Measurements from ENCODE around the gene HEG1. TPM values are rescaled to one million over a fixed set of nuclear protein-coding genes. Genes with fewer than 3 reads are reported as not detected.

Gene HEG1
- total and polyA plus RNA-seq, 2 donors, result 32.9 to 42.1 TPM

DNA sequence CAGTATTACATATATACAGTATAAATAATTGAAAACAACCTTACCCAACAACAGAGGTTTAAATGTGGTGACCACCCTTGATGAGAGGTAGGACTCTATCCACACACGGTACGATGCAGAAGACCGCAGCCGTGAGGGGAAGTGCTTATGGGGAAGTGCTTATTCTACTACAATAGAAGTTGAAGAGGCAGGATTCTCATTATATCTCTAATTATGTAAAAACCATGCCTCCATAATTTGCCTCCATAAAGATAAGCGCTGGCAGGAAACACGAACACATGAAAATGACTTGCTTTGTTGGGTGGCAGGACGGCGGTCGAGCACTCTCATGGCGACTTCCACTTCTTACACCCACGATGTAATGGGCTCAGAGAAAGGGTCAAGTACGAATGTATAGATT, 114.0 kb downstream of the HEG1 start:
- 88% methylated on average over 12 of the region's 12 CpGs for WGBS
- DNase-seq (ENCODE audit: extremely low spot score), result no peak

DNA sequence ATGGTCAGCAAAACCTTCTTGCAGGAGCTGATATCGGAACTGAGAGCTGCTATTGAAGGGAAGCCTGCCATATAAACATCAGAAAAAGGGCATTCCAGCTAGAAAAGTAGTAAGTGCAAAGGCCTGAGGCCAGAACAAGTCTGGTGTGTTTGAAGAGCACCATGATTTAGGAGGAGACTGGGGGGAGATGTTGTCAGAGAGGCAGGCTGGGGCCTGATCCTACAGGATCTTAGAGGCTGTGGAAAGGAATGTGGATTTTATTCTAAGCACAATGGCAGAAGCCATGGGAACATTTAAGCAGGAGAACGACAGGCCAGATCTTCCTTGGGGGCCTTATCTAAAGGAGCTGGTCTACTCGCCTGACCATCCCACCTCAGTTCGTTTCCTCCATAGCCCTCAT, 116.1 kb downstream of the HEG1 start:
- H3K36me3 ChIP-seq (ENCODE audit: insufficient read depth), result no peaks in the 10 kb centered on the region
- WGBS, result 80% methylated on average over 4 of the region's 4 CpGs
- H3K4me1 ChIP-seq (ENCODE audit: insufficient read depth), result no peaks in the 10 kb centered on the region

More for the DNA sequence above, 114.0 kb downstream of the HEG1 start:
- Histone ChIP-seq H3K4me3 (ENCODE audit: low read depth, low read length) (no peak overlapping the region), H3K4me1 (ENCODE audit: insufficient read depth) (no peaks in the 10 kb centered on the region), H3K36me3 (ENCODE audit: insufficient read depth) (no peaks in the 10 kb centered on the region), H3K27ac (ENCODE audit: low read depth) (no peak overlapping the region)

GRCh38 chr3:124938896-124939295, 116.9 kb downstream of the HEG1 start:
- WGBS, result 95% methylated on average over 5 of the region's 5 CpGs
- Histone ChIP-seq H3K4me3 (ENCODE audit: low read depth, low read length) (no peak overlapping the region), H3K4me1 (ENCODE audit: insufficient read depth) (no peaks in the 10 kb centered on the region), H3K36me3 (ENCODE audit: insufficient read depth) (no peaks in the 10 kb centered on the region), H3K27ac (ENCODE audit: low read depth) (no peak overlapping the region)
- DNase-seq (ENCODE audit: extremely low spot score), result no peak

More for the DNA sequence above, 116.1 kb downstream of the HEG1 start:
- Histone ChIP-seq H3K4me3 (ENCODE audit: low read depth, low read length) (no peak overlapping the region), H3K27ac (ENCODE audit: low read depth) (no peak overlapping the region)
- DNase-seq (ENCODE audit: extremely low spot score), result no peak

GRCh38 chr3:124937049-124937448, 118.7 kb downstream of the HEG1 start:
- Histone ChIP-seq H3K4me3 (ENCODE audit: low read depth, low read length) (no peak overlapping the region), H3K27ac (ENCODE audit: low read depth) (no peak overlapping the region), H3K36me3 (ENCODE audit: insufficient read depth) (no peaks in the 10 kb centered on the region), H3K4me1 (ENCODE audit: insufficient read depth) (no peaks in the 10 kb centered on the region)
- 96% methylated on average over 3 of the region's 3 CpGs for WGBS
- DNase-seq (ENCODE audit: extremely low spot score), result no peak

GRCh38 chr3:124935794-124936542, 119.8 kb downstream of the HEG1 start:
- Histone ChIP-seq H3K4me3 (ENCODE audit: low read depth, low read length) (no peak overlapping the region), H3K4me1 (ENCODE audit: insufficient read depth) (no peaks in the 10 kb centered on the region), H3K27ac (ENCODE audit: low read depth) (no peak overlapping the region), H3K36me3 (ENCODE audit: insufficient read depth) (no peaks in the 10 kb centered on the region)
- no peak for DNase-seq (ENCODE audit: extremely low spot score)
- WGBS, result 81% methylated on average over 5 of the region's 5 CpGs

DNA sequence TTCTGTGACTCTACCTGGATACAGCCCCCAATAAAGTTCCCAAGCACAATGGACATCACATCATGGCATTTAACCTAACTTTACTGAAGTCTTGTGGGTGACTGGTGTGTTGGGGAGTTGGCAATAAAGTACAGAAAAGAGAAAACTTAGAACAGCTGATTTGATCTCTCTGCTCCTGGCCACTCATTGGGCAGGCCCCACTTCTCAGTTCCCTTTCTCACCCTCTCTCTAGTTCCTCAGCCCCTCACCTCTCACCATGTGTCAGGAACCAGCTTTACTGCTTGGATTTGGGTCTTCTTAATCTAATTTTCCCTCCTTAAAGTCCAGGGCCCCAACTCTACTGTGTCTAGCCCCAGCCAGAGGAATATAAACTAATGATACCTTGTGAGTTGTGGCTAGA, 120.5 kb downstream of the HEG1 start:
- H3K36me3 ChIP-seq (ENCODE audit: insufficient read depth), result no peaks in the 10 kb centered on the region
- DNase-seq (ENCODE audit: extremely low spot score), result no peak
- H3K4me1 ChIP-seq (ENCODE audit: insufficient read depth), result no peaks in the 10 kb centered on the region
- no peak overlapping the region for H3K27ac ChIP-seq (ENCODE audit: low read depth)
- H3K4me3 ChIP-seq (ENCODE audit: low read depth, low read length), result no peak overlapping the region

DNA sequence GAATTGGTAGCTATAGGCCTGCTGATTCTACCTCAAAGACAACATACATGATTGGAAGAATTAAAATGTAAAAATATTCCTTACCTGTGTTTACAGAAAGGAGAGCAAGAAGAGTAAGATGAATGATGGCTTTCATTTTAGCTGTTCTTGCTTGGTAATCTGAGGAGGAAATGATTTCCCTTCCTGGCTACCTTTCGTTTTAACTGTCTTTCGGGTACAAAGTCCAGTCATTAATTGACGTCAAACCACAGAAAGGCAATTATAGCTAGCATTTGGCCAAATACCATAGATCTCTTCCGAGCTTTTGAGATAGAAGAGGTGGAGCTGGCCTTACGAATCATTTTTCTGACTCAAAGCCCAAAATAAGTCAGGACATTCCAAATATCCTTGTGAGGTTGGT, 121.2 kb downstream of the HEG1 start, which contains the start of gene MUC13:
Gene MUC13, minus strand, starts transcription at position 175 of the 400 bp plus-strand sequence. Its CDS starts 39 bp downstream, at position 136.
- no peak for DNase-seq (ENCODE audit: extremely low spot score)
- 88% methylated on average over 5 of the region's 5 CpGs for WGBS
- Histone ChIP-seq H3K4me1 (ENCODE audit: insufficient read depth) (no peaks in the 10 kb centered on the region), H3K4me3 (ENCODE audit: low read depth, low read length) (no peak within 1 kb of the TSS), H3K27ac (ENCODE audit: low read depth) (no peak within 1 kb of the TSS), H3K36me3 (ENCODE audit: insufficient read depth) (no peaks in the 10 kb centered on the region)

DNA sequence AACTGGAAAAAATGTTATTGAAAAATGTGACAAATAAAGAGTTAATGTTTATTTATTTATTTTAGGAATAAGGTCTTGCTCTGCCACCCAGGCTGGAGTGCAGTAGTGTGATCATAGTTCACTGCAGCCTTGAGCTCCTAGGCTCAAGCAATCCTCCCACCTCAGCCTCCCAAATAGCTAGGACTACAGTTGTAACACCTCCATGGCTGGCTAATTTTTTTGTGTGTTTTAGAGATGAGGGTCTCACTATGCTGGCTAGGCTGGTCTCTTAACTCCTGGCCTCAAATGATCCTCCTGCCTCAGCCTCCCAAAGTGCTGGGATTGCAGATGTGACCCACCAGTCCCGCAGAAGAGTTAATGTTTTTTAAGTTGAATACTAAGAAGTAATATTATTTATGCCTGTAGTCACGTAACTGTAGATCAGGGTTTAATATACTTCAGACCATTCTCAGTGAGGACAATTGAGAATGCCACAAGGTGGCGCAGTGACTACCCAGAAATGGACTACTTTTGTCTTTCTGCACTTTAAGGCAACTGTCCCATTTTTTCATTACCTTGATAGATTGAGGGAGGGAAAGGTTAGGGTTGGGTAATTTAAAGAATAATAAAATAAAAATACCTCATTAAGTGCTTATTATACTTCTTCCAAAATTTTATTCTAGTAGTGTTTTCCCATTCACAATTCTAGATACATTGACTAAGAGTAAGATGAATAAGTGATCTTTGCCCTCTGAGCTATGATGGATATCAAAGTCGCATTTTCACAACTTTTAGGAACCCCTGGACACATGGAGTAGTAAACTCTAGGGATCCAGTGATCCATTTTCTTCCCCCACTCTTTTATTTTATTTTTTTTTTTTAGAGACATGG, 127.2 kb downstream of the HEG1 start:
- Histone ChIP-seq H3K36me3 (ENCODE audit: insufficient read depth) (no peaks in the 10 kb centered on the region), H3K4me3 (ENCODE audit: low read depth, low read length) (no peak overlapping the region), H3K27ac (ENCODE audit: low read depth) (no peak overlapping the region), H3K4me1 (ENCODE audit: insufficient read depth) (no peaks in the 10 kb centered on the region)
- no peak for DNase-seq (ENCODE audit: extremely low spot score)
- 29% methylated on average over 4 of the region's 4 CpGs for WGBS

- 93% methylated on average over 2 of the region's 2 CpGs for WGBS
- Histone ChIP-seq H3K36me3 (ENCODE audit: insufficient read depth) (no peaks in the 10 kb centered on the region), H3K27ac (ENCODE audit: low read depth) (no peak overlapping the region), H3K4me3 (ENCODE audit: low read depth, low read length) (no peak overlapping the region), H3K4me1 (ENCODE audit: insufficient read depth) (no peaks in the 10 kb centered on the region)
- DNase-seq (ENCODE audit: extremely low spot score), result no peak
These were observed 128.2 kb downstream of the HEG1 start for GRCh38 chr3:124927574-124928045.

DNA sequence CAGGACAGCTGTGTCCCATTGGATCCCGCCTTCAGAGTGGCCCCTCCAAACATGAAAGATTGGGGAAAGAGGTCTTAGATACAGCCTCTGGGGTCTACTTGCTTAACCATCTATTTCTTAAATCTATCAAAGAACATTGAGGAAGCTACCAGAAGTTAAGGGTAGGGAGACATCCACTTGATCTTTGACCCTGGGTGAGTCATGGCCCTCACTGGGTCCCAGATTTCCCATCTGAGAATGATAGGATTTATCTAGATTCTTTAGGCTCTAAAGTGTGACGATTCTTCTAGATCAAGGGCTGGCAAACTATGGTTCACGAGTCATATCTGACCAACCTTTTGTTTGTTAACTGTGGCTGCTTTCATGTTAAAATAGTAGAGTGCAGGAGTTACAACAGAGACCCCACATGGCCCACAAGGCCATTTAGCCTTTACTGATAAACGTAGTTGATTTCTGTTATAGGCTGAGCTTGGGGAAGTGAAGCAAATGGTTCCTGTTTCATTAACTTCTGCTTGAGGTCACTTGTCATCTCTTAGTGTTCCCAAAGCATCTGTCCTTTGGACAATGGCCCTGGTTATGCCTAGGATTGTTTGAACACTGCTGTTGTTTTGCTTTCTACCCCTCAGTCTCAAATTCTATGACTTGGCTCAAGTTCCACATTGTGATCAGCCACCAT, 129.2 kb downstream of the HEG1 start:
- H3K4me1 ChIP-seq (ENCODE audit: insufficient read depth), result no peaks in the 10 kb centered on the region
- no peak for DNase-seq (ENCODE audit: extremely low spot score)
- 84% methylated on average over 4 of the region's 4 CpGs for WGBS
- H3K4me3 ChIP-seq (ENCODE audit: low read depth, low read length), result no peak overlapping the region
- no peak overlapping the region for H3K27ac ChIP-seq (ENCODE audit: low read depth)
- no peaks in the 10 kb centered on the region for H3K36me3 ChIP-seq (ENCODE audit: insufficient read depth)

DNA sequence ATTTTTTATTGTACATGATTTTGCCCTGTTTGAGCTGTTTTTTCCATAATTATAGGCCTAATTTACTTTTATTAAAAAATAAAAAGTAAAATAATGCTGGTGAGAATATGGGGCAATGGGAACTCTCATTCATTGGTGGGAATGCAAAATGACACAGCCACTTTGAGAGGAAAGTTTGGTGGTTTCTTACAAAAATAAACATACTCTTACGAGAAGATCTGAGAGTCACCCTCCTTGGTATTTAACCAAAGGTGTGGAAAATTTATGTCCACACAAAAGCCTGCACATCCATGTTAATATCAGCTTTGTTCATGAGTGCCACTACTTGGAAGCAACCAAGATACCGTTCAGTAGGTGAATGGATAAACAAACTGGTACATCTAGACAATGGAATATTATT, 131.1 kb downstream of the HEG1 start:
- 83% methylated on average over 2 of the region's 2 CpGs for WGBS
- no peaks in the 10 kb centered on the region for H3K4me1 ChIP-seq (ENCODE audit: insufficient read depth)

DNA sequence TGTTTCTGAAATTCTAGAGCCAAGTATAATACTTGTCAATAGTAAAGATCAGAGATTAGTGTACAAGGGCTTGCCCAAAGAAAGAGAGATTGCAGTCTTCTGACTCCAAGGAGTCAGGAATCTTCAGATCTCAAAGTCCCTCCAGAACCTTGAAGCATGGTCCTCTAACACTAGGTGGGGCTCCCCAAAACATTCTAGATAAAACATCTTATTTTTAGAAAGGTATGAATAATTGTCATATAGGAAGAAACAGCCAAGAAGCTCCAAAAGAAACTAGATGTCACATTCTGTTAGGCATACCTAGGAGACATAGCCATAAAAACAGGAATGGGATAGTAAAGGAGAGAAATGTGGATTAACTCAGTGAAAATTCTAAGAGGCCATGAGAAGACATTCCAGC, 132.0 kb downstream of the HEG1 start:
- no peak for DNase-seq (ENCODE audit: extremely low spot score)
- H3K4me1 ChIP-seq (ENCODE audit: insufficient read depth), result no peaks in the 10 kb centered on the region
- no peak overlapping the region for H3K27ac ChIP-seq (ENCODE audit: low read depth)
- no peak overlapping the region for H3K4me3 ChIP-seq (ENCODE audit: low read depth, low read length)
- no peaks in the 10 kb centered on the region for H3K36me3 ChIP-seq (ENCODE audit: insufficient read depth)

More for the DNA sequence above, 131.1 kb downstream of the HEG1 start:
- Histone ChIP-seq H3K27ac (ENCODE audit: low read depth) (no peak overlapping the region), H3K36me3 (ENCODE audit: insufficient read depth) (no peaks in the 10 kb centered on the region), H3K4me3 (ENCODE audit: low read depth, low read length) (no peak overlapping the region)
- DNase-seq (ENCODE audit: extremely low spot score), result no peak

- WGBS, result 93% methylated on average over 5 of the region's 5 CpGs
- Histone ChIP-seq H3K27ac (ENCODE audit: low read depth) (no peak overlapping the region), H3K36me3 (ENCODE audit: insufficient read depth) (no peaks in the 10 kb centered on the region), H3K4me3 (ENCODE audit: low read depth, low read length) (no peak overlapping the region), H3K4me1 (ENCODE audit: insufficient read depth) (no peaks in the 10 kb centered on the region)
- DNase-seq (ENCODE audit: extremely low spot score), result no peak
These were observed 135.1 kb downstream of the HEG1 start for GRCh38 chr3:124920718-124921117.
